Osteocyte (in vitro differentiated cells): ENCODE measurements around the gene MTURN. TPM values are rescaled to one million over a fixed set of nuclear protein-coding genes. Genes with fewer than 3 reads are reported as not detected.

Source experiments
- DNase-seq: peaks from one replicate; pipeline ENCODE4 v3.0.0; 2021; ENCODE audit warnings: mixed read lengths; ENCODE audit not compliant: unreplicated experiment; ENCODE audit errors: extremely low spot score
- H3K27ac Mint-ChIP-seq: one replicate; pipeline ENCODE4 v1.8.0; 2021; ENCODE audit warnings: mild to moderate bottlenecking, mixed read lengths; ENCODE audit not compliant: unreplicated experiment
- H3K27me3 Mint-ChIP-seq: one replicate; pipeline ENCODE4 v1.8.0; 2021; ENCODE audit warnings: mixed read lengths; ENCODE audit not compliant: unreplicated experiment
- H3K36me3 Mint-ChIP-seq: one replicate; pipeline ENCODE4 v1.8.0; 2021; ENCODE audit warnings: mixed read lengths; ENCODE audit not compliant: unreplicated experiment
- H3K4me1 Mint-ChIP-seq: one replicate; pipeline ENCODE4 v1.8.0; 2021; ENCODE audit warnings: mixed read lengths; ENCODE audit not compliant: unreplicated experiment
- H3K4me3 Mint-ChIP-seq: one replicate; pipeline ENCODE4 v1.8.0; 2021; ENCODE audit warnings: mild to moderate bottlenecking, moderate library complexity, mixed read lengths; ENCODE audit not compliant: unreplicated experiment
- H3K9me3 Mint-ChIP-seq: one replicate; pipeline ENCODE4 v1.8.0; 2021; ENCODE audit warnings: mixed read lengths; ENCODE audit not compliant: unreplicated experiment
- total RNA-seq: library from RNA; stranded (reverse); gene quantifications from 2 replicates; pipeline ENCODE4 v1.2.1, GENCODE V29; 2021
- TF ChIP-seq, protein P1 (sequence below): fragments of 200-600 bp; sonication (generic); IDR thresholded peaks from 2 replicates; pipeline ENCODE4 v1.5.0; 2021; ENCODE audit warnings: antibody characterized with exemption, mild to moderate bottlenecking, moderate library complexity

The MTURN gene
- total RNA-seq, 1 donor from 2014 or later: 19.0 TPM

DNA sequence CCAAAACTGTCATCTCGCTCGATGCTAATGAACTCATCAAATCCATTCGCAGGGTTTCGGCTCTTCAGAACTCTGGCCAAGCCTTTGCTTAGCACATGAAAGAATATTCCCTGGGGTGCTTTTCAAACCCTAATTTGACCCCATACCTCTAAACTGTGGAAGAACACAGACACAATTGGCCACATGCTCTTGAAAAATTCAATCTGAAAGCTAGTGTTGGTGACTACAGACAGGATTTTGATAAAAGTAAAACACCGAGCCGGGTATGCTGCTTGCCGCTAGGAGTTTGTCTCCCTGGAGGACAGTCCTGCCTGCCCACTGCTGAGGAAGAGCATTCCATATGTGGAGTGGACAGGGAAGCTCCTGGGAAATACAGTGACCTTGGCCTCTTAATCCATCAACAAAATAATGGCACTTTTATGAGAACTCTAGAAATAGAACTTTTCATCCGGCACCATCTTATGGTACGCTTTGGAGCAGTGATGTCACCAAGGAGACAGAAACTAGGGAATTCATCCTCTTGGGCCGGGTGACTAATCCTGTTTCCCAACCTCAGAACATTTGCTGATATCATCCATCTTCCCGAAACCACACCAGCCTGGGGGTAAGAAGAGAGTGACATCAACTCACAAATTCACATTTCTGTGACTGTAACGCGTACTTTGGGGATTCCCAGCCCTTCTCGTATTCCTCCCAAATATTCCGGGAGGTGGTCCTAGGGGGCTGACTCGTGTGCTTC, 34.2 kb downstream of the MTURN start:
- TF ChIP-seq, protein P1, sequence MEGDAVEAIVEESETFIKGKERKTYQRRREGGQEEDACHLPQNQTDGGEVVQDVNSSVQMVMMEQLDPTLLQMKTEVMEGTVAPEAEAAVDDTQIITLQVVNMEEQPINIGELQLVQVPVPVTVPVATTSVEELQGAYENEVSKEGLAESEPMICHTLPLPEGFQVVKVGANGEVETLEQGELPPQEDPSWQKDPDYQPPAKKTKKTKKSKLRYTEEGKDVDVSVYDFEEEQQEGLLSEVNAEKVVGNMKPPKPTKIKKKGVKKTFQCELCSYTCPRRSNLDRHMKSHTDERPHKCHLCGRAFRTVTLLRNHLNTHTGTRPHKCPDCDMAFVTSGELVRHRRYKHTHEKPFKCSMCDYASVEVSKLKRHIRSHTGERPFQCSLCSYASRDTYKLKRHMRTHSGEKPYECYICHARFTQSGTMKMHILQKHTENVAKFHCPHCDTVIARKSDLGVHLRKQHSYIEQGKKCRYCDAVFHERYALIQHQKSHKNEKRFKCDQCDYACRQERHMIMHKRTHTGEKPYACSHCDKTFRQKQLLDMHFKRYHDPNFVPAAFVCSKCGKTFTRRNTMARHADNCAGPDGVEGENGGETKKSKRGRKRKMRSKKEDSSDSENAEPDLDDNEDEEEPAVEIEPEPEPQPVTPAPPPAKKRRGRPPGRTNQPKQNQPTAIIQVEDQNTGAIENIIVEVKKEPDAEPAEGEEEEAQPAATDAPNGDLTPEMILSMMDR: no peak
- no peak for DNase-seq
- Mint-ChIP-seq H3K36me3 (peaks cover 3% of the 10 kb centered on the region), H3K4me3 (peak overlapping the region; percentile 48), H3K4me1 (peaks cover 61% of the 10 kb centered on the region), H3K9me3 (no peaks in the 10 kb centered on the region), H3K27me3 (no peaks in the 10 kb centered on the region), H3K27ac (peak overlapping the region; percentile 84)

DNA sequence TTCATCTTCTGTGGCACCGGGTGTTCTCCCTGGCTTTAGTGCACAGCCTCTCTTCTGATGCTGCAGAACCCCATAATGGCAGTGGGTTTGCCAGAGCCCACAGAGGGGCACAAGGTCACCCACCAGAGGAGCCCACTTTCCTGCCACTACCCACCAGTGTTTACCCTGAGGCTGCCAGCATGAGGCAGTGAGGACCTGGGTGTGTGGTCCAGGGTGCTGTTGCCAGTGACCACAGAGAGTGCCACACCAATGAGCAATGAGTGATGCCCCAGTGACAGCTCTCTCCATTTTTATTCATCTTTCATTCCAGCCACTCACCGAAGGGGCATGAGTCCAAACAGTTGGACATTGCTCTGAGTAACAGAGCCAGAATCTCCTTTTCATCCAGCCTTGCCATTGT, 34.8 kb downstream of the MTURN start:
- Mint-ChIP-seq H3K27me3 (no peaks in the 10 kb centered on the region), H3K9me3 (no peaks in the 10 kb centered on the region), H3K36me3 (peaks cover 3% of the 10 kb centered on the region), H3K4me1 (peaks cover 57% of the 10 kb centered on the region), H3K4me3 (no peak overlapping the region), H3K27ac (peak overlapping the region; percentile 84)
- DNase-seq: no peak
- TF ChIP-seq, protein P1: no peak

DNA sequence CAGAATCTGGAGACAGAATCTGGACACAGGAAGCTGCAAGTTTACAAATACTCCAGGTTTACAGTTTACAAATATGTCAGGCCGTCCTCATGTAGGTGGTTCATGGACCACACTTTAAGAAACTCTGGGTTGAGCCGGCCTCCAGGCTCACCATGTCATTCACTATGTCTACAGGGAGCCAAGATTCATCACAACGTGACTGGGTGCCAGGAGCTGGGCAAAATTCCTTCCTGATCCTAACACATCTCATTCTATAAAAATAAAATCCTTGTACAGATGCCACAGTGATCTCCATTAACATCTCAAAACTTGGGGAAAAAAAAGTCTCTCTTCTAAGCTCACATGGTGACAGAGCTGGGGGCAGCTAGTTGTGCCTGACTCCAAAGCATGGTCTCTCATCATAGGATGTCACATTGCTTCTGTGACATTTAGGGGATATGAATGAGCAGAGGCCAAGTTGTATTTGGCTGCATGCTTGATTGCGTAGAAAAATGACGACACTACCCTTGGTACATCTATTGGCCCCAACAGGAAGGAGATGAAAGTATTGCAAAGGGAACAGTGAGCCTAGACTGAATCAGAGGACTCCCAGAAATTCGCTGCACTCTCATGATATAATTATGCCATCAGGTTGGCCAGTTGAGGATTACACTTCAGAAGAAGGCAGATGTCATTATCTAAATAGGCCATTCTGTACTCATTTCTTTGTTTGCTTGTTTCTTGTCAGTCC, 35.9 kb downstream of the MTURN start:
- TF ChIP-seq, protein P1: no peak
- no peak for DNase-seq
- H3K4me1 Mint-ChIP-seq: peaks cover 64% of the 10 kb centered on the region
- H3K4me3 Mint-ChIP-seq: no peak overlapping the region
- no peaks in the 10 kb centered on the region for H3K27me3 Mint-ChIP-seq
- H3K36me3 Mint-ChIP-seq: peaks cover 3% of the 10 kb centered on the region
- no peak overlapping the region for H3K27ac Mint-ChIP-seq
- no peaks in the 10 kb centered on the region for H3K9me3 Mint-ChIP-seq

DNA sequence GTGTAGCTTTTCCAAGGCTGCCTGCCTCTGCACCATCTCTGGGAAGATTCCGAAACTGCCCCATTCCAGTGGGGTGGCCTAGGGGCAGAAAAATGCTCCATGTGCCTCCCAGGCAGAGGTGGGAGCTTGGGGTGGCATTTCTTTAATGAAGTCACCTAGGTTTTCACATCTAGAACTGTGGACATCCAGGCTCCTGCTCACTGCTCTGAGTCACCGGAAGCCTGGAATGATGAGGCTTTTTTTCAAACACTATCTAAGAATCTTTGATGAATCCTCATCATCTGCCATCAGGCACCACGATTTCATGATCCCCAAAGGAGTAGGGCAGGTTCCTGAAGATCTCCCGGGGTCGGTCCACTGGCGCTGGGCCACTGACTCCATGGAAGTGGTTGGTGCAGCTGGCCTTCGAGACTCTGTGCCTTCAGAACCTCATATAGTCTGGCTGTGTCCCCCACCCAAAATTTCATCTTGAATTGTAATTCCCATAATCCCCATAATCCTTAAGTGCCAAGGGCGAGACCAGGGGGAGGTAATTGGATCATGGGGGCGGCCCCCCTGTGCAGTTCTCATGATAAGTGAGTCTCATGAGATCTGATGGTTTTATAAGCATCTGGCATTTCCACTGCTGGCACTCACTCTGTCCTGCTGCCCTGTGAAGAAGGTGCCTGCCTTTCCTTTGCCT, 37.1 kb downstream of the MTURN start:
- TF ChIP-seq, protein P1: no peak
- Mint-ChIP-seq H3K27me3 (no peaks in the 10 kb centered on the region), H3K9me3 (no peaks in the 10 kb centered on the region), H3K4me3 (no peak overlapping the region), H3K4me1 (peaks cover 66% of the 10 kb centered on the region), H3K36me3 (peaks cover 3% of the 10 kb centered on the region), H3K27ac (peak overlapping the region; percentile 95)
- DNase-seq: no peak

DNA sequence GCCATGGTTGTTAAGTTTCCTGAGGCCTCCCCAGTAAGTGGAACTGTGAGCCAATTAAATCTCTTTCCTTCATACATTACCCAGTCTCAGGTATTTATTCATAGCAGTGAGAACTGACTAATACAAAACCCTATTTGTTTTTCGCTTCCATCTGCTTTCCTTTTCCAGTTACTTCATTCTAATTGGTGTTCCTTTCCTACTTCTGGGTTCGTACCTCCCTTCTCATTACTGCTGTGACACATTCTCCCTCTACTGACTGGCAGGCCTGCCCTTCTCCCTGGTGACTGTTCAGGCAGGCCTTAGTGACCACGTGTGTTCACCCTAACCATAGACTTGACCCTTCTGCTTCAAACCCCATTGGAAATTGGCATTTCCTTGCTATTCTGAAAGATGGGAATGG, 37.7 kb downstream of the MTURN start:
- Mint-ChIP-seq H3K27me3 (no peaks in the 10 kb centered on the region), H3K36me3 (peaks cover 3% of the 10 kb centered on the region), H3K27ac (peak overlapping the region; percentile 95), H3K4me3 (peak overlapping the region; percentile 27), H3K9me3 (no peaks in the 10 kb centered on the region), H3K4me1 (peaks cover 63% of the 10 kb centered on the region)
- no peak for DNase-seq
- TF ChIP-seq, protein P1: no peak
